HG02798 (cell line): ENCODE measurements around the gene NCBP2L.

Source experiments
- ATAC-seq: cut with Tn5 transposase; IDR thresholded peaks from one replicate; pipeline ENCODE4 v1.9.1; 2021; ENCODE audit warnings: mild to moderate bottlenecking; ENCODE audit not compliant: unreplicated experiment, poor library complexity

Gene NCBP2L

DNA sequence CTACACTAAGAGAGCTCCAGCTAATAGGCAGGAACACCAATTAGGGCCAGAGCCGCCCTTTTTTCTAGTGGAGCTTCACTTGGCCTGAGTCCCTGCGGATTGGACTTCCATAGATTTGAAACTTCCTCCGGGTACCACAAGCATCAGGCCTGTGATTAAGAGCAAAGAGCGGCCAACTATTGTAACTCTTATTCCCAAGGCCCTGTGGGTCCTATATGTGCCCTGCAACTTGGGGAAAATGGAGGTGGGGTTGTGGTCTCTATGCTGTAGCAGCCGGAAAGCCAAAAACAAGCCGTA, at the start of gene NCBP2L:
Gene NCBP2L (plus strand): TSS at position 198 of the 297 bp plus-strand sequence. CDS start 16,488 bp downstream, outside the sequence.
- no peak for ATAC-seq

DNA sequence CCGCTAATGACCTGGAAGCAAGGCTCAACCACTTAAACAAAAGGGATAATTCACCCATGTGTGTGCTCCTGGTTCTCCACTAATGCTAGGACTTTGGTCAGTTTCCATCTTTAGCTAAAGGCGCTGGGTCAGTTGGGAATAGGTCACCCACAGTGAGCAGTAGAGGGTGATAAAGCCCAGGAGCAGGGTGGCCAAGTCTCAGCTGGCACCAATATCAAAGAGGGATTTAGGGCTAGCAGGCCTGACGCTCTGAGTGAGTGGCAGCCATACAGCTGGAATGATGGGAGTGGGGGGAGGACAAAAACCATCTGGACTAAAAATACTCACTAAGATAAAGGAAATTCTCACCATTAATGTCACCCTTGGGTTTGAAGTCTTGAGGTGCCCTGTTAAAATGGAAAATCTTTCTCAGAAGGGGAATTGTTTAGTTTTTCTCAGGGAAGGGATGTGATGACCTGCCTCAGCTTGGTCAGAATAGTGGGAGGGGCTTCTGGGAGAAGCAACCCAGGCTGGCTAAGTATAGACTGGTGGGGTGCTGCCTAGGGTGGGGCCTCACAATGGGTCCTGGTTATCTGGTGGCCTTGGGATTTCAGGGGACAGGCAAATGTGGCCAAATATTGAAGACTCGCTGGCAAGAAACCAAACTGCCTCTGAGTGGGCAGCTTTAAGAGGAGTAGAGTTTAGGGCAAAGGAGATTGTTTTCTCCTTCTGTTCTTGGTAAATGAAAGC, 49.0 kb upstream of the NCBP2L start:
- no peak for ATAC-seq

DNA sequence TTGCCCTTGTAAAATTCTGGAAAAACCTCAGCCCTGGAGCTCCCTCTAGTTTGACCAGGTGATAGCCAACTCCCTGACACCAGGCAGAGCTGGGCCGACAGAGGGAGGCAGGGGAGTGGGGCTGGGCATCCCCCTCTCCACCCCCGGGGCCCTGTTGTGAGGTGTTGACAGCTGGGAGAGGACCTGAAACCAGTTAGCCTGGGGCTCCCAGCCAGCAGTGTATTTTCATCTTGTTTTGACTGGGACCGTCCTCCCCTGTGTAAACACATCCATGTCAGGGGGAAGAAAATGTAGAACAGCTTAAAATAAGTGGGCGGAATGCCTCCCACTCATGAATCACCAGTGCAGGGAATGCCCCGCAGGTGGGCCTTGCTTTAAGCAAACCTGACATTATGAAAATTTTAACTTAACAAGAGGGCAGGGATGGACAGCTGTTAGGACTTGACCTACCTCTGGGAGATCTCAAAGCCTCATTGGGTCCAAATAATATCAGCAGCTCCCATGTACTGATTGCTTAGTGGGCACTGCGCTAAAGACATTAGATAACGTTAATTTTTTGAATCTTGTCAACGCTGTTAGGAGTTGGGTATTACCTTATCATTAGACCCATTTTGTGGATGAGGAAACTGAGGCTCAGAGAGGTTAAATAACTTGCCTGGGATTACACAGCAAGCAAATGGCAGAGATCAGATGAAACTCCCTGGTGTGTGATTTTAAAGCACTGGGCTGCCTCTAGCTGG, 47.8 kb upstream of the NCBP2L start:
- ATAC-seq: peak; percentile 89

DNA sequence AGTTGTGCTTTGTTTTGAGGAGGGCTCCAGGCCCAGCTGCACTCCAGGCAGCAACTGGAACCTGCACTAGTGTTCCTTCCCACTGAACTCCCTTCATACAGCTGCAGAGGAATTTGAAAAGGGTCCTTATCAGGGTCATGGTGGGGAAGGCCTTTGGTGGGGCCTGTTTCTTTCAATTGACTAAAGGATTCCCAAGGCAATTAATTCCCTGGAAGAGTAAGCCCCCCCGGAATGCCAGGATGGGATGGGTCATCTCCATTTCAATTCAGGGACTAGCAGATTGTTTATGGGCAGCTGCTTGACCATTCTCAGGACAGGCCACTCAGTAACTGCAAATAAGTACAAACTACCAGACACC, 47.3 kb upstream of the NCBP2L start:
- ATAC-seq: no peak

DNA sequence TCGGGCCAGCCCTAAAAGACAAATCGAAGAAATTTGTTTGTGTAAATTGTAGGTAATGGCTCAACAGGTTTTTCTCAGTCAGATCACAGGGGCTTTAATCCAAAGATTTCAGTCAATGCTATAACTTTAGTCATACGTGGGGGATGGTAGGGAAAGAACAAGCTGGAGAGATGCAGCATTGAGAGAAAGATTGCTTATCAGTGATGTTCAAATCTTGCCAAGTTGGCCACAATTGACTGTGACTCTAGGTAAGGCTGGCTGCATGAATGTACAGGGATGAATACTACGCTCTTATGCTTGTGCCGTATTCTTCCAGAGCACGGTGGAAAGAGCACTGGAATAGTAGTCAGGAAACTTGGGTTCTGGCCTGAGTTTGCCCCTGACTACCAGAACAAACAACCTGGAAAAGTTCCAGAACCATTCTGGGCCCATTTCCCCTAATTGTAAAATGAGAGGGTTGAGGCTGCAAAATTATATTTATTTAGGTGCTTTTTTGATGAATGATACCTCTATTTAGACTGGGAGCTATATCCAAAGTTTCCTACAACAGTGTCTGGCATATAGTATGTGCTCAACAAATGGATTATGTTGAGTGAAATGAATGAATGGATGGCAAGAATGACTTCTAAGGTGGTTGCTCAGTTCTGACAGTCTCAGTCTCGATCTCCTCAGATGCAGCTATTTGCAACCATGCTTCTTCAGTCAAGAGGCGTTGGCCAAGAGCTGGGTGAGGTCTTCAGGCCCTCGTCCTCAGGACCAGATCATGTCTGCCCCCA, 46.4 kb upstream of the NCBP2L start:
- no peak for ATAC-seq

DNA sequence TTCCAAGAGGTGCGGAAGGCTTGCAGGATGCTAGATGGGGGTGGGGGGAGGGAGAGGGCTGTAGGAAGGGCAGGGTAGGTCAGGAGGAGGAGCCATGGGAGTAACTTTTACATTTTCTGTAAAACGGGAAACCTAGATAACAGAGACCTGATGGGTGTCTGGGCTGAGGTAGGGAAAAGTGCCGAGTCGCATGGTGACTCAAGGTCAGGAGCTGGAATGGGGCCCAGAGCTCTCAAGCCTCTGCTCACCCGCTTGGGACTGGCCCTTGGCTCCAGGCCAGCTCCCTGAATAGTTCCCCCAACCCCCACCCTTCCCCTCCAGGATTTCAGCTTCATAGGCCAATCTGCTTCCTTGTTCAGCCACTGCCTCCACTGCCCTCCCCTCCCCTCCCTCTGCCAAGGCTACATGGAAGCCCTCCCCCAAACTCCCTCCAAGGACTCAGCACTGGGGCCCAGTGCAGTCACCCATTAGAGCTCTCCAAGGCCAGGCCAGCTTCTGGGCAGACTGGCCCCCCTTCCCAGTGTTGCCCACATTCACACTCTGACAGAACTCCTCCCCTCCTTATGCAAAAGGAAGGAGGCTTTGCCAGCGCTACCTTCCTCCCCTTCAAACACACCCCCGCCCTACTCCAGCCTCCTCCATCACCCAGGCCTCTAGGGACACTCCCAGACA, 45.6 kb upstream of the NCBP2L start:
- no peak for ATAC-seq

DNA sequence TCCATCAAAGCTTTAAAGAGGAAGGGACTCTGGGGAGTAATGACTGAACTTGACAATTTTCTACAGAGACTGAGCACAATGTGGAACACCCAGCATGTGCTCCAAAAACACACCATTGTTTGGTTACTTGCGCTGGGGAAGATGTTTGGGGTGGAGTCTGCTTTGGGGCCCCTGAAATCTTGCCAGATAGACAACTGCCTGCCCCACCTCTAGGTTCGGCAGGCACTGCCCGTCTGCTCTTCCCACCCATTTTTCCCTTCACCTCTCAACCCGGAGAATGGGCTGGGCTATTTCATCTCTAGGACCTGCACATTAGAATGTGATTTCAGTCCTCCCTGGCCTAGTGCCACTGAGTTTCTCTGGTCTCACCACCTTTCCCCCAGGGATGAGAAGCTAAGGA, 43.8 kb upstream of the NCBP2L start:
- ATAC-seq: no peak

DNA sequence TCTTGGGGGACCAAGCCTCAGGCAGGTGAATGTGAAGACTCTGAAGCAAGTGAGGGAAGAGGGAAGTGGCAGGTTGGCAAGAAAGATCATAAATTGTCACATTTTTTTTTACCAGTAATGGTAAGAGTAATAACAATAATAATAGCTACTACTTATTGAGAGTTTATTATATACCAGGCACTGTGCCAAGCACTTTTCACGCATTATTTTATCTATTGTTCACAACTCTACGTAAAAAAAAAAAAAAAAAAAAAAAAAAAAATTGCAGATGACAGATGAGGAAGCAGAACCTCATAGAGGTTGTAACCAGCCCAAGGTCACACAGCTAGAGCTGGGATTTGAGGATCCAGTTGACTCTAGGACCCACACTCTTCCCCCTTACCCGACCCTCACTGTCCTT, 42.9 kb upstream of the NCBP2L start:
- ATAC-seq: no peak

DNA sequence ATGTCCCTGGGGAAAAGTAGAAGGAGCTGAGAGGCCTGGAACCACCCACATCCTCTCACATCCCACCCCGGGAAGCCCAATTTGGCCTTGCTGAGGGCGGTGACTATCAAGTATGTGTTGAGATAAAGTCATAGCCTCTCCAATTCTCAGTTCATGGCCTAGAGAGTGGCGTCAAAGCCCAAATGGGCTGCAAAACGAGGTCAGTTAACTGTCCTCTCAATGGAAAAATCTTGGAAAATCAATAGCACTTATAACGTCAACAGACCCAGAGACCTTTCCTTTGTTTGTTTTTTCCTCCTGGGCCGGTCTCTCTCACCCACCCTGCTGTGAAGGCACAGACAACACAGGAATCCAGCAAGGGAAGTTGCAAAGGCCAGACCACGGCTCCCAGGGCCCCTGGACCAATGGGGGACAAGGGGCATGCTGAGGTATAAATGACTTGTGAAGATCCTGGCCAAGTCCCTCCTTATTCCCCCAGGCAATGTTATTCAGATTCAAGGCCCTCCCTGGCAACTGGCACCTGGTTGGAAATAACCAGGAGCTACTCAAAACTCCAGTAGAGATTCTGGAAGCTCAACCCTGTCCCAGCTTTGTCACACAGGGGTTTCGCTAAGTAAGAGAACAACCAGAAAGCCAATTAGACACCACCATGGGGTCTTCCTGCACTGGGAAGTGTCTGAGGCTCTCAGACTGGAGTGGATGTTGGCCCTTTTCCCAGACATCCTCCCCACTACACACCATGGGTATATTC, 40.6 kb upstream of the NCBP2L start:
- no peak for ATAC-seq

DNA sequence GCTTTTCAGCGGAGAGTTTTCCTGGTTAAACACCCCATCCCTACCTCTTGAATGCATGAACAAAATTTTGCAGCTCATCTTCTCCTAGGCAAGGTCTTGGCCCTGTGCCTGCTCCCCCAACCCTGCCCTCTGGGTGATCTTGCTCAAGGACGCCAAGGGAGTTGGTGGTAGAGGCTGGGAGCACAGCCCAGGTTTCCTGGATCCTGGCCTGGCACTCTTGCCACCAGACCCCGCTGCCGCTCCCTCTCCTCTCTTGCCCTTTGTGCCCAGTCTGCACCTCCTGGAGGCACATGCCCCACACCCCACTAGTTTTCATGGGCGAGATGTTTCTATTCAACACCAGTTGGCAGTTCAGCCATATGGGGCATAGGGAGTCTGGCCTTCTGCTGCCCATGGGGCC, 39.3 kb upstream of the NCBP2L start:
- ATAC-seq: no peak

DNA sequence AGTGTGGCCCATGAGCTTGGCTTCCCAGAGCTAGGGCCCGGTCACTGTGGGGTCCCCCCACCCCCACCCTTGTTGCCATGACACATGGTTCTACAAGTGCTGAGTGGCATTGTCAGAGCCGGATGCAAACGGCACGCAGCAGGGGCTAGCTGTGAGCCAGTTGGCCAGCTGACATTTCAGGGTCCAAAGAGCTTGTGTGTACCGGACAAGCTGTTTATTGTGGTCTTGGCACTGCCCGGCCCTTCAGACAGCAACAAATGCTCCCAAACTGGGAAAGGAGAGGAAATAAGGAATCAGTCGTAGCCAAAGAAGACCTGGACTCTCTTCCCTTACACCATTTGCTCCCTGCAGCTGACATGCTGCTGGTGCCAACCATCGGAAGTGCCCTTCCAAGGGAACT, 38.8 kb upstream of the NCBP2L start:
- no peak for ATAC-seq

DNA sequence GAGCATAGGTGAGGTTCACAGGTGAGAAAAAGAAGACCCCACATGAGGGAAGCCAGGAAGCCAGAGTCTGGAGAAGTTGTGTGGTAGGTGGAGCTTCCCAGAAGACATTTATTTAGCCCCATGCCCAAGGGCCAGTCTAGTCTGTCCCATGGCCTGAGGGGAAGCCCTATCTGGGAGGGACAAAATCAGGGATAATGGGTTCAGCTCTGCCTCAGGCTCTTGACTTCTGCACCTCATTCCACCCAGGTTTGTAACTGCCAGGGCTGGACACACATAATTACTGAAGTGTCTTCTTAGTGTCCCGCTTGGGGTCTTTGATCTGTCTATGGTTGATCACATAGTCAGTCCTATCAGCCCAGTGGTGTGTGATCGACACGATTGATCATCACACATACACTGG, 38.0 kb upstream of the NCBP2L start:
- no peak for ATAC-seq

DNA sequence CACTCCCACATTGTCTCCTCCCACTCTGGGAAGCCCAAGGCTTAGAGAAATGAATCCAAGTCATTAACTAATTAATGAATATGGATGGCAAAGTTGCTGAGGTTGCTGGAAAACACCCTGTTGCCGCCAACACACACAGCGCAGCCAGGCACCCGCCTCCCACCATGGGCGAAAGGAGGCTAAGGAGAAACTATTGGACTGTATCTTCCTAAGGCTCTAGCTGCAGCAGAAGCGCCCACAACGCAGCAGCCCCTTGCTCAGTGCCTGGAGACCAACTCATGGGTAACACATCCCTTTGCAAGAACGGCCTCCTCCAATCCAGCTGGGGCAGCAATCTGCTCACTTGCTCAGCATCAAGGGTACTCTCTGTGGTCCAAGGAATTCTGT, 36.1 kb upstream of the NCBP2L start:
- ATAC-seq: no peak

DNA sequence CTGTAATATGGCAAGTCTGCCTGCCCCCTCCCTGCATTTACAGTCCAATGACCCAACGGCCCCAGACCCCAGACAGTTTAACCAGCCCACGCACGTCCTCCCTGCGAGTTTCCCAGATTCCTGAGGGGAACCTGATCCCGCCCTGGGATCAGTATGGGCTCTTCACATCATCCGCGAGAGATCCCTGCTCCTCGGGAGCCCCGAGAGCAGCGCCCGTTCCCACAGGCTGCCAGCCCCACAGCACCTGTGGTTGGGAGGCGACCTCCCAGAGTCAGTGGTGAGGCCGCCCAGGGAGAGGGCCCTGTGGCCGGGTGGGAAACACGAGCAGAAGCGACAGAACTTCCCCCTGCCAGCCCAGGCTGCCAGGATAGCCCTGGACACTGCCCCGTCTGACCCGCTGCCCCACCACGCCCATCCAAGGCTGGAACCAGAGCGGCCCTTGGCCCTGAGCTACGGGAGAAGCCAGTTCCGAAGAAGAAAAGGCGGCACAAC, 34.8 kb upstream of the NCBP2L start:
- no peak for ATAC-seq

DNA sequence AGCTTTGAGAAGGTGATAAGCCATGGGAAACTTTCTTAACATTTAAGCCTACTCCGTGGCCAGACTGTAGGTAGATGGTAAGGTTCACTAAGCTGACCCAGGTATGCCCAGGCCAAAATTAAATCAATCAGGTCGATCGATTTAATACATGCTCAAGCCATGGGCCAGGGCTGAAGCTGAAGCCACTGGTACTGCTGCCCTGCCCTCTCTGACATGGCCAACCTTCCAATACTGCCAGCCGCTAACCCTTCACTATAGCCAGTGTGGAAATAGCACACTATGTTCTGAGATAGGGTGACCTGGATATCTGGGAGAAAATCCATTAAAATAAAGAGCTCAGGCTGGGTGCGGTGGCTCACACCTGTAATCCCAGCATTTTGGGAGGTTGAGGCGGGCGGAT, 33.5 kb upstream of the NCBP2L start:
- ATAC-seq: no peak

DNA sequence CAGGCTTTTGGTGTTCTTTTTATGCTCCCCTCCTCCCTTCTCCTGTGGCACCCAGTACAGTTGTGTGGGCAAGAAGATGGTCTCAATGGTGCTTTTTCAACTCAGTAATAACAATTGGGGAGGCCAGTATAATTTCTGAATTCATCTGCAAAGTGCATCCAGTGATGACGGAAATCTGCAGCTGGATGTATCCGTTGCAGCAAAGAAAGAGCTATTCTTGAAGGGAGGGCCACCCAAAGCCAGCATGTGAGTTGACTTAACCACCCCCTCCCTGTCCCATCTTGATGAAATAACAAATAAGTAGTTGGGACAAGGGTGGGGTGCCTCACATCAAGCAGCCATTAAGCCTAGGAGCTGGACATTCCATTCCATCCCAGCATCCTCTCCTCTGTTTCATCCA, 32.7 kb upstream of the NCBP2L start:
- ATAC-seq: no peak

DNA sequence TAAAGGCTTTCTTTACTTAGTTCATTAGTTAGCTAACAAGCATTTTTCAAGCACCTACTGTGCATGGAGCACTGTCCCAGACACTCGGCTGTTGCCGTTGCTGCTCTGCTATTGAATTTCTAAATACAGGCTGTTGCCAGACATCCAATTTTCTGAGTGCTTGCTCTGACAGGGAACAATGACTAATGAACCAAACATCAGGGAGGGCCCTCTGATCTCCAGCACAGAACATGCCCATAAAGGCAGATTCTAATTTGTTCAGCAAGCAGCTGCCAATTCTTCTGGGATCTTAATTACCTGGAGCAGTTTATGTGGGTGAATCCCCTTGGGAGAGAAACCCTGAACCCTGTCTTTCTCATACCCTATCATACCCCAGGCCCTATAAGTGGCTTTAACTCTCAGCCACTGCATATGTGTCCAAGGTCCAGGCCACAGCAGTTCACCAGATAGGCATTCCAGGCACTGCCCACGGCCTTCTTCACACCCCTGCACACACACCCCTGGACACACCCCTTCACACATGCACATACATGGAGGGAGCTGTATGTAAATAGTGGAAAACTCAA, 29.9 kb upstream of the NCBP2L start:
- no peak for ATAC-seq

DNA sequence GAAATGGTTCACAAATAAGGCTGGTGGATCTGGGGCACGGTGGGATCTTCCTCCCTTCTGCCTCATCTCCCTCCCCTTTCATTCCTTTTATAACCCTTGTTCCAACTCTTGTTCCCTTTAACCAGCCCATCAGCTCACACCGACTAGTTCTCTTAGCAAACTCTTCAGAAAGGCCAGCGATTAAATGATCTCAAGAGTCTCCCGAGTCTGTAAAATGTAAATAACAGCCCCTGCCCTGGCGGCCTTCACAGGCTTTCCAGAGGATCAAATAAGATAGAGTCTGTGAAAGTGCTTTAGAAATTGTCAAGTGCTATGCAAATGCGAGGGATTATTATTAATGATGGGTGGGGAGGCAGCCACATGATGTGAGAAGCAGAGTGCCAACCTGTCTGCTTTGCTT, 29.0 kb upstream of the NCBP2L start:
- ATAC-seq: no peak

DNA sequence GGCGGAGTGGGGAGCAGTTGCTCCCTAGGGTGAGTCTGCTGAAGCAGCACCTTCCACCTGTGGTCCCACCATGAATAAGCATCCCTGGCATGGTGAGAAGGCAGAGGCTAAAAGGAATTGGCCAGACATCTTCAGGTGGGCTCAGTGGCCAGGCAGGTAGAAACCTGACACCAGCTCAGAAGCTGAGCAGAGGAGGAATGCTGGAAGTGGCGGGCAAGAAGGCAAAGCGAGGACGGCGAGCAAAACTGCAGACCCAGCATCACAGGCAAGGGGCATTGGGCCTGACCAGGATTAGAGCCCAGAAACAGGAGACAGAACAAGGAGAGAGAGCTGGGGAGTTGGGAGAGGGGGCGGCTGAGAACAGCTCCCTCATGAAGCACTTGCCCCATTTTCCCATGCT, 27.3 kb upstream of the NCBP2L start:
- no peak for ATAC-seq
